Ectodermal cell (in vitro differentiated cells): ENCODE data around the gene MAP2K6.

Experiments
- H3K27ac ChIP-seq: 2 replicates; pipeline ENCODE4 v1.7.0; 2013; ENCODE audit warnings: mild to moderate bottlenecking, low read depth, low read length; ENCODE audit not compliant: insufficient read depth, poor library complexity, severe bottlenecking
- H3K27me3 ChIP-seq: 2 replicates; pipeline ENCODE4 v1.7.0; 2013; ENCODE audit warnings: mild to moderate bottlenecking, low read length; ENCODE audit not compliant: insufficient read depth, control insufficient read depth, poor library complexity, severe bottlenecking
- H3K36me3 ChIP-seq: one replicate; pipeline ENCODE4 v1.7.0; 2013; ENCODE audit warnings: low read length; ENCODE audit not compliant: control insufficient read depth, insufficient read depth
- H3K4me1 ChIP-seq: one replicate; pipeline ENCODE4 v1.7.0; 2013; ENCODE audit warnings: low read length; ENCODE audit not compliant: control insufficient read depth, insufficient read depth
- H3K4me3 ChIP-seq: 2 replicates; pipeline ENCODE4 v1.7.0; 2013; ENCODE audit warnings: low read depth, low read length, control low read depth; ENCODE audit not compliant: insufficient read depth
- H3K9me3 ChIP-seq: 2 replicates; pipeline ENCODE4 v1.7.0; 2013; ENCODE audit warnings: mild to moderate bottlenecking, low read length, moderate library complexity; ENCODE audit not compliant: control insufficient read depth
- WGBS, 2 experiments: methylation state at CpG; one replicate each; pipeline ENCODE4 v1.1.7; 2013; ENCODE audit warnings: missing lambda C conversion rate in 2 of 2; 5-methylcytosine and 5-hydroxymethylcytosine counted together

MAP2K6 gene

DNA sequence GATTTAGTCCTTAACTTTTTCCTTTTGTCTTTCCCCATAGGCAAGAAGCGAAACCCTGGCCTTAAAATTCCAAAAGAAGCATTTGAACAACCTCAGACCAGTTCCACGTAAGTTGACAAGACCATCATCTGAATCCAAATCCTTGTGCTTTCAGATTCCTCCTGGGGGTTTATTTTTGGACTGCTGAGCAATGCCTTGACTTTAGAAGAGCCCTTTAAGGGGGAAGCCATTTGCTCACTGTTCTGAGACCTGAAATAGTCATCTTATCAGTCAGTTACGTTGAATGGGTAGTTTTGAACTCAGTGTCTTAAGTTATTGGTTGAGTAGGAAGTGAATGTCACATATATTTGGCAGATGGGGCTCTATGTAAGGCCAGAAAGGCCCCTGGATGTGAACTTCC, 91.2 kb downstream of the MAP2K6 start:
- Histone ChIP-seq H3K4me1 (peaks cover 16% of the 10 kb centered on the region), H3K9me3 (no peaks in the 10 kb centered on the region), H3K36me3 (no peaks in the 10 kb centered on the region), H3K27ac (no peak overlapping the region), H3K4me3 (no peak overlapping the region), H3K27me3 (no peaks in the 10 kb centered on the region)
- WGBS, 2 experiments: 92 to 97% methylated on average over 3 of the region's 3 CpGs

DNA sequence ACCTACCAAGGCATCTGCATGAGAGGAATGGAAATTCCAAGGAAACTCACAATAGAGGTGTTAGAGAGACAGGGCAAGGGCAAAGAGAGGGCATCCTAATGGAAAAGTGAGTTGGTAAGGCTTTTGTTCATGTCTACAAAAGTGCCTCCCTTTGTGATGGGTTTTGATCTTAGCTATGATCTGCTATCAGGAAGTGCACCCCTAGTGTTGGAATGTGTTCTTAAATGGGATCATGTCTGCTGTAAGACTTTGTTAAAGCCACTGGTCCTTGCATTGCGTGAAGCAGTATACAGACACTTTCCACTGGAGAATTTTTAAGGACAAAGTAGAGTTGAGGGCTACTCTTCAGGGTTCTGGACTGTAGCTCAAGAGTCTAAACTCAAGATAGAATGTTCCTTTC, 92.0 kb downstream of the MAP2K6 start:
- H3K36me3 ChIP-seq: no peaks in the 10 kb centered on the region
- H3K4me1 ChIP-seq: peaks cover 8% of the 10 kb centered on the region
- H3K4me3 ChIP-seq: no peak overlapping the region
- H3K27ac ChIP-seq: no peak overlapping the region
- H3K9me3 ChIP-seq: no peaks in the 10 kb centered on the region
- H3K27me3 ChIP-seq: no peaks in the 10 kb centered on the region
- WGBS, 2 experiments: 87 to 96% methylated on average over 1 of the region's 1 CpG

DNA sequence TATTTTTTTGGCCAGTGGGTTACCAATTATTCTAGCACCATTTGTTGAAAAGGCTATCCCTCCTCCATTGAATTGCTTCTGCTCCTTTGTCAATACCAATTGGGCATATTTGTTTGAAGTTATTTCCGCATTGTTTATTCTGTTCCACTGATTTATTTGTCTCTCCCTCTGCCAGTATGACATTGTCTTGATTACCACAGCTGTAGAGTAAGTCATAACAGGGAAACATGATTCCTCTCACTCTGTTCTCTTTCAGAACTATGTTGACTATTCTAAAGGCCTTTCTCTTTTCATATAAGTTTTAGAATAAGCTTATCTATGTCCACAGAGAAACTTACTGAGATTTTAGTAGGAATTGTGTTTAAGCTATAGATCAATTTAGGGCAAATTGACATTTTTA, 94.3 kb downstream of the MAP2K6 start:
- Histone ChIP-seq H3K27ac (no peak overlapping the region), H3K36me3 (no peaks in the 10 kb centered on the region), H3K4me1 (no peaks in the 10 kb centered on the region), H3K4me3 (no peak overlapping the region), H3K27me3 (no peaks in the 10 kb centered on the region), H3K9me3 (no peaks in the 10 kb centered on the region)
- 97 to 100% methylated on average over 1 of the region's 1 CpG for WGBS, 2 experiments

DNA sequence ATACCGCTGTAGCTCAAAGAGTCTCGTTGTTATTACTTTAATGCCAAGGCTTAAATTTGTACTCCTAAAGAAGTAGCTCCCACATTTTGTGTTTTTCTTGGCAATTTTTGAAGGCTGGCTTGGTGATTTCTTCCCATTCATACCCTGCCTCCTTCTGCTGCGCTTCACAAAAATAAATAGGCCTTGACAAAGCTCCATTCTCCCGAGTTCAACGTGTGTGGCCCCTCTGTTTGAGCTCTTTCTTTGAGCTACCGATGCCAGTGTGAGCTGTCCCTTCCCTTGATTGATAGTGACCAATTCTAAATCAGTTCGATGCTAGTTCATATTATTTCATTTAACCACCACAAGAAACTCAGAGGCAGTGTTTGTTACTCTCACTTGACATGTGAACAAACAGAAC, 96.8 kb downstream of the MAP2K6 start:
- no peaks in the 10 kb centered on the region for H3K36me3 ChIP-seq
- H3K27ac ChIP-seq: no peak overlapping the region
- 57 to 64% methylated on average over 7 of the region's 7 CpGs for WGBS, 2 experiments
- H3K27me3 ChIP-seq: no peaks in the 10 kb centered on the region
- H3K4me1 ChIP-seq: no peaks in the 10 kb centered on the region
- no peak overlapping the region for H3K4me3 ChIP-seq
- no peaks in the 10 kb centered on the region for H3K9me3 ChIP-seq

DNA sequence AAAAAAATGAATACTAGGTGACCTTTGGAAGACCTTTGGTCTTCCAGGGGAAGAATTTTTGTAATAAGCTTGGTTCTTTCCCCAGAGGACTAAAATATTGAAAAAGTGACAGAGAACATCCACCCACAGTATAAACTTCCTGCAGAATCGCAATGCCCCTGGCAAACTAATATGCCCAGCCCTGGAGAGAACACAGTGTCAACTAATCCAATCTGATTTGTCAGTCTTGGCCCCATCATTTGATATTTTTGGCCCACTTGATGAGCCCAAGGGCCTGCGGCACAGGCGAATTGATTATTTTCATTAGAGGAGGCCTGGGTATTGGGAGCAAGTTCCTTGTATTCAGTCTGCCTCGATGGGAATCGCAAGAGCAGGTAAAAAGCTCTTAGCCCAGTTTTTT, 98.4 kb downstream of the MAP2K6 start:
- Histone ChIP-seq H3K27me3 (no peaks in the 10 kb centered on the region), H3K36me3 (peaks cover 6% of the 10 kb centered on the region), H3K4me1 (no peaks in the 10 kb centered on the region), H3K9me3 (no peaks in the 10 kb centered on the region), H3K27ac (no peak overlapping the region), H3K4me3 (no peak overlapping the region)
- 90 to 96% methylated on average over 5 of the region's 5 CpGs for WGBS, 2 experiments

DNA sequence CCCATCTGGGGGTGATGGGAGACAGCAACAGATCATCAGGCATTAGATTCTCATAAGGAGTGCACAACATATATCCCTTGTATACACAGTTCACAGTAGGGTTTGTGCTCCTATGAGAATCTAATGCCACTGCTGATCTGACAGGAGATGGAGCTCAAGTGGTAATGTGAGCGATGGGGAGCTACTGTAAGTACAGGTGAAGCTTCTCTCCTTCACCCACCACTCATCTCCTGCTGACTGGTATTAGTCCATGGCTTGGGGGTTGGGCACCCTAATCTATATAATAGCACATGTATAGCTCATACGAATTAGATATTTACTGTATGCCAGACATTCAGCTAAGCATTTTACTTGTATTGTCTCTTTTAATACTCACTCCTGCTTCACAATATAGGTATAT, 101.7 kb downstream of the MAP2K6 start:
- H3K4me1 ChIP-seq: no peaks in the 10 kb centered on the region
- H3K27me3 ChIP-seq: no peaks in the 10 kb centered on the region
- no peaks in the 10 kb centered on the region for H3K9me3 ChIP-seq
- H3K36me3 ChIP-seq: peaks cover 11% of the 10 kb centered on the region
- H3K27ac ChIP-seq: no peak overlapping the region
- WGBS, 2 experiments: 100% methylated on average over 1 to 2 of the region's 2 CpGs
- no peak overlapping the region for H3K4me3 ChIP-seq

DNA sequence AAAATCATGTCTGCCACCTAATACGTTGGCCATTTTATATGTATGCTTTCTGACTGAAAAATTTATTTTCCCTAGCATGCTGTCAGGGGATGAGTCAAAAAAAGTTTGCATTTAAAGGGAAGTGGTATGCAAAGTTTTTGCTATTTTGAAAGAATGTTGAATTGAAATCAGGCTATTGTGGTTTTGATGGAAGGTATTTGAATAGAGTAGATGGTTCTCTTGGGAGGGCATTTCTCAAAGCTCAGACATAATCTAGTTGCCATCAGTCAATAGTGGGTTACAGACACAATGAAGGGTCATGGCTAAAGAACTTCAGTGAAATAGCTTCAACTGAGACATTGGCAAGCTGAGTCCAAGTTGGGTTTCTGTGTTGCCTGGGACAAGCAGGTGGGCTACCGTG, 102.4 kb downstream of the MAP2K6 start:
- Histone ChIP-seq H3K4me3 (no peak overlapping the region), H3K27me3 (no peaks in the 10 kb centered on the region), H3K27ac (no peak overlapping the region), H3K9me3 (no peaks in the 10 kb centered on the region), H3K36me3 (peaks cover 12% of the 10 kb centered on the region), H3K4me1 (no peaks in the 10 kb centered on the region)
- WGBS, 2 experiments: 94 to 95% methylated on average over 2 of the region's 2 CpGs

DNA sequence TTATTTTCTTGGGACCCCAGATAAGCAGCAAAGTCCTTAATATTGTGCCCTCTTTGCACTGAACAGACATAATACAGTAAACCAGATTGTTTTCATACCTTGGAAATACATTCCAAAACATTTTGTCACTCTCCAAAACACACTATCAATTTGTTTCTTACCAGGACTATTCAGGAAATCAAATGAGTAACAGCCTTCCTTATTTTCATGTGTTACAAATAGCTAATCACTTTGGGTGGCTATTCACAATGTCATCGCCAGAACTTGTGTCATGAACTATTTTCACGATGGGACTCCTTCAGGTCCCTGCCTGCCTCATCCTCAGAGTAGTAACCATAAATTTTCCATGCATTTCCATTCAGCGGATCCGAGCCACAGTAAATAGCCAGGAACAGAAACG, 104.5 kb downstream of the MAP2K6 start:
- H3K4me3 ChIP-seq: no peak overlapping the region
- H3K36me3 ChIP-seq: peaks cover 12% of the 10 kb centered on the region
- WGBS, 2 experiments: 92 to 96% methylated on average over 5 of the region's 5 CpGs
- no peaks in the 10 kb centered on the region for H3K27me3 ChIP-seq
- no peak overlapping the region for H3K27ac ChIP-seq
- no peaks in the 10 kb centered on the region for H3K4me1 ChIP-seq
- H3K9me3 ChIP-seq: no peaks in the 10 kb centered on the region

DNA sequence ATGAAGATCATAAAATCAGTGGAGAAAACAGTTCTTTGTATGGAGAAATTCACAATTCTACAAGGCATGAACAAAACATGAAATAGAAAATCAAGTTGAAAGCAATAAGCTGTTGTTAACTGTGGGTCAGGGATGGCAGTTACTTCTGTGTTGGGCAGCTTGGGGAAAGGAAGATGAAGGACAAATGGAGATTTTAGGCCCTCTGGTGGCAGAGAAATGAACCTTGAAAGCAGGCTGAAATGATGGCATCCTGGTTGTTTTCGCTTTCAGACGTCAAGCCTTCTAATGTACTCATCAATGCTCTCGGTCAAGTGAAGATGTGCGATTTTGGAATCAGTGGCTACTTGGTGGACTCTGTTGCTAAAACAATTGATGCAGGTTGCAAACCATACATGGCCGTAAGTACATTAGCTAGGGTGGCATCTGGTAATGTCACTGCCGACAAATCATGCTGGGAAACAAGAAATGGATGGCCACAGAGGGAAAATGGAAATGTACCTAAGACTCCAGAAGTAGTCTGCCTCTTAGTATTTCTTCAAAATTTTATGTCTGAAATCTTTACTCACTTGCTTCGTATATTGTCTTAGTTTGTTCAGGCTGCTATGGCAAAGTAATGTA, 108.9 kb downstream of the MAP2K6 start:
- Histone ChIP-seq H3K4me1 (no peaks in the 10 kb centered on the region), H3K36me3 (peaks cover 30% of the 10 kb centered on the region), H3K27me3 (no peaks in the 10 kb centered on the region), H3K4me3 (no peak overlapping the region), H3K27ac (no peak overlapping the region), H3K9me3 (no peaks in the 10 kb centered on the region)
- WGBS, 2 experiments: 71 to 75% methylated on average over 7 of the region's 7 CpGs

DNA sequence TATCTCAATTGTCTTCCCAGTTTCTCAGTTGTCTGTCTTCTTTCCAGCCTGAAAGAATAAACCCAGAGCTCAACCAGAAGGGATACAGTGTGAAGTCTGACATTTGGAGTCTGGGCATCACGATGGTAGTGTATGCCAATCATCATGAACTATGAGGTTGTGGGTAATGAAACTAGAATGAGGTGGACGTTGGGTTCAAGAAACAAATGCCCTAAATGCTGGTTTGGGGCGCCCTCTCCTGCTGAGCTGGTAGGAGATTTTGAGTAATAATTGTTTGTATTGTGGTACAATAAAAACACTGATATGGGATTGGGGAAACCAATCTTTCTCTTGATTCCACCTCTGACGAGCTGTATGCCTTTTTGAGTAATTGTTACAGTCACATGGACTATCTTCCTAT, 110.4 kb downstream of the MAP2K6 start:
- H3K36me3 ChIP-seq: peaks cover 30% of the 10 kb centered on the region
- H3K27ac ChIP-seq: no peak overlapping the region
- WGBS, 2 experiments: 90 to 91% methylated on average over 4 of the region's 4 CpGs

More for the DNA sequence above, 110.4 kb downstream of the MAP2K6 start:
- Histone ChIP-seq H3K27me3 (no peaks in the 10 kb centered on the region), H3K4me1 (no peaks in the 10 kb centered on the region), H3K9me3 (no peaks in the 10 kb centered on the region), H3K4me3 (no peak overlapping the region)
